Stimulated activated CD4-positive, alpha-beta T cell treated with anti-CD3 and anti-CD28 coated beads, Interleukin-4, amount 100 ng/mL, for 4 hours (primary cell): ENCODE data around the gene ARID3A.

Experiments
- DNase-seq, 2 experiments: peaks; one replicate each; pipeline ENCODE4 v3.0.0-alpha.2; 2020

The ARID3A gene

DNA sequence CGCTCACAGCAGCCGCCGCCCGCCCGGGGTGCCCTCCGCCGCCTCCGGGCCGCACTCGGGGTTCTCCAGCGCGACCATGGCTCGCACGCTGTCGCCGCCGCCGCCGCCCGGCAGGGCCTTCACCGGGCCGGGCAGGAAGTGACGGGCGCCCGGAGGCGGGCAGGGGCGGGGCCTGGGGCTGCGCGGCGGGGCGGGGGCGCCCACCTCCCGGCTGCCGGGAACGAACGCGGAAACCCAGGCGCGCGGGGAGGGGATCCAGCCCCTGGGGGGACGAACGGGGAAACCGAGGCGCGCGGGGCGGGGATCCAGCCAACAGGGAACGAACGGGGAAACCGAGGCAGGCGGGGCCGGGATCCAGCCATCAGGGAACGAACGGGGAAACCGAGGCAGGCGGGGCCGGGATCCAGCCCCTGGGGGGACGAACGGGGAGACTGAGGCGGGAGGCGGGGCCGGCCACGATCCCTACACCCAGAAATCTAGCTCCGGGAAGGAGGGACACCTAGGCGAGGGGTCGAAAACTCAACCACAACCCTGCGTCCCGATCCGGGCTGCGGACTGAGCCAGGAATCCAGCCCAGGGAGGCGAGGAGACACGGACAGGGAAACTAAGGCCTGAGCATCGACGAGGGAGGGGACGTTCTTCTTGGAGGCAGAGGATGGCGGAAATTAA is 12.6 kb upstream of the ARID3A start, which contains the start of gene R3HDM4:
TSS of gene R3HDM4 (minus strand) at position 140 of the 669 bp plus-strand sequence. CDS start at position 78, 62 bp downstream.
- peak; percentile 83 to 88 for DNase-seq

DNA sequence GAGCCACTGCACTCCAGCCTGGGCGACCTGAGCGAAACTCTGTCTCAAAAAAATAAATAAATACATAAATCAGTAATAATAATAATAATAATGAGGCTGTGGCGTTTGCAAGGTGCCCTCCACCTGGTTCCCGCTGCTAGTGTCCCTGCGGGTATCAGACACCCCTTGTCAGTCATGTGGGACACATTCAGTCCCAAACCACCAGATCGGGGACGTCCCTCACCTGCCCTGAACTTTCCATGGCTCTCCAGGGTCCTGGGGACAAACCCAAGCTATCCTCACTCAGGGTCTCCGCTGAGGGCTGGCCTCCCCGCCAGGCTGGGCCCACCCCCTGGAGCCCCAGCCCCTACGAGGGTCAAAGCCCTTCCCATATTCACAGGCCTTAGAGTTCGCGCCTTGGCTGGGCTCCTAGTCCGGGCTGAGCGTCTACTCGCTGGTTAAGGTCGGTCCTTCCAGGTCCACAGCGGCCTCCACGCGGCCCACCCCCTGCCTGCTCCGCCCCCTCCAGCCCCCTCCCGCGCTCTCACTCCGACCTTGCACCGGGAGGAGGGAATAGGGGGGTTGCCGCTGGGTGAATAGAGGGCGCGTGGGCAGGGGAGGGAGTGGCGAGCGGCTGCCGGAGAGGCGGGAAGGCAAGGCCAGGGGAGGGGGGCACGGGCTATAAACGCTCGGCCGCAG is 9.1 kb upstream of the ARID3A start:
- DNase-seq: peak; percentile 52 to 55

DNA sequence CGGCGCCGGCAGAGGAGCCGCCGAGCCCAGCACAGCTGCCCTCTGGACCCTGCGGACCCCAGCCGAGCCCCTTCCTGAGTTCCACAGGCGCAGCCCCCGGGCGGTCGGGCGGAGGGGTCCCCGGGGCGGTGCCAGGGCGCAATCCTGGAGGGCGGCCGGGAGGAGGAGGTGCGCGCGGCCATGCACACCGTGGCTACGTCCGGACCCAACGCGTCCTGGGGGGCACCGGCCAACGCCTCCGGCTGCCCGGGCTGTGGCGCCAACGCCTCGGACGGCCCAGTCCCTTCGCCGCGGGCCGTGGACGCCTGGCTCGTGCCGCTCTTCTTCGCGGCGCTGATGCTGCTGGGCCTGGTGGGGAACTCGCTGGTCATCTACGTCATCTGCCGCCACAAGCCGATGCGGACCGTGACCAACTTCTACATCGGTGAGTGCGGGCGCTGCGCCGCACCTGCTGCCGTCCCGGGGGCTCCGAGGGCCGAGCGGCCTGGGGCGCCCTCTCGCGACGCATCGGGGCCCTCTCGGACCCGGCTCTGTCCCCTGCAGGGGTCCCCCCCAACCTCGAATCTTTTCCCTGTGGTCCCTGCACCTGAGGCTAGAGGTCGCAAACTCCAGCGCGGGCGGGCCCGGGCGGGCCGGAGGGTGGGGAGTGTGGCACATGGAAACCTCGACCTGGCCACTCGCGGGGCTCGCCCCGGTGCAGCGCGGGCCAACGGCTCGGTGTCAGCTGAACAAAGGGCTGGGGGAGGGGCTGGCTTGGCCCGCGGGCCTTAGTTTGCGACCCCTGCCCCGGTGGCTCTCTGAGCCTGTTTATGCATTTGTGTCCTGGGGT is 8.3 kb upstream of the ARID3A start, which contains the start of gene KISS1R:
TSS of gene KISS1R (plus strand) at position 11 of the 829 bp plus-strand sequence. CDS start at position 181, 170 bp downstream.
- DNase-seq: no peak

DNA sequence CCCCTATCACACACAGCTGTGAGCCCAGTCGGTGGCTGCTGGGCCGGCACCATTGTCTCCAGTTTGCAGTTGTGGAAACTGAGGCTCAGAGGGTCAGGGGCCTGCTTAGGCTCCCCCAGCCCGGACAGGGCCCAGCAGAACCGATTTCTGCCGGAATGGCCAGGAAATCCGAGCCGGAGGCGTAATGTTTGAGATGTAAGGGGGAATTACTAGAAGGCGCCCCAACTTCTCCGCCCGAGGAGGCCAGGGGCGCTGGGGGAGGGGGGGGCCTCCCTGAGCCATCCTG is 7.7 kb upstream of the ARID3A start:
- no peak for DNase-seq

DNA sequence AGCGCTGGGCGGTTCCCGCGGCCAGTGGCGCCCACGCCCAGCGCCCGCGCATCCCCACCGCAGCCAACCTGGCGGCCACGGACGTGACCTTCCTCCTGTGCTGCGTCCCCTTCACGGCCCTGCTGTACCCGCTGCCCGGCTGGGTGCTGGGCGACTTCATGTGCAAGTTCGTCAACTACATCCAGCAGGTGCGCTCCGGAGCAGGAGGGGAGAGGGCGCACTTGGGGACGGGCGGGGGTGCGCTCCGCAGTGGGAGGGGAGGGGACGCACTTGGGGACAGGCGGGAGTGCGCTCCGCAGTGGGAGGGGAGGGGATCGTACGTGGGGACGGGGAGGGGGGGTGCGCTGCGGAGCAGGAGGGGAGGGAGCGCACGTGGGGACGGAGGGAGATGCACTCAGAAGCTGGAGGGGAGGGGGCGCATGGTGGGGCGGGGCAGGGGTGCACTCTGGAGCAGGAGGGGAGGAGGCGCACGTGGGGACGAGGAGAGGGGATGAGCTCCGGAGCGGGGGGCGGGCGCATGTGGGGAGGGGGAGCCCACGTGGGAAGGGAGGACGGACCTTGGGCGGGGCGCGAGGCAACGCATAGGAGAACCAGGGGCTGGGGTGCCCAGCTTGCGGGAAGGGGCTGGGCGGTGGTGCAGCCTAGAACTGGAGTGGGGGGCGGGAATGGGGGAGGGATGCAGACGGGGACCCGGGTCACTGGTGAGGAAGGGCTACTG is 7.2 kb upstream of the ARID3A start:
- no peak for DNase-seq

DNA sequence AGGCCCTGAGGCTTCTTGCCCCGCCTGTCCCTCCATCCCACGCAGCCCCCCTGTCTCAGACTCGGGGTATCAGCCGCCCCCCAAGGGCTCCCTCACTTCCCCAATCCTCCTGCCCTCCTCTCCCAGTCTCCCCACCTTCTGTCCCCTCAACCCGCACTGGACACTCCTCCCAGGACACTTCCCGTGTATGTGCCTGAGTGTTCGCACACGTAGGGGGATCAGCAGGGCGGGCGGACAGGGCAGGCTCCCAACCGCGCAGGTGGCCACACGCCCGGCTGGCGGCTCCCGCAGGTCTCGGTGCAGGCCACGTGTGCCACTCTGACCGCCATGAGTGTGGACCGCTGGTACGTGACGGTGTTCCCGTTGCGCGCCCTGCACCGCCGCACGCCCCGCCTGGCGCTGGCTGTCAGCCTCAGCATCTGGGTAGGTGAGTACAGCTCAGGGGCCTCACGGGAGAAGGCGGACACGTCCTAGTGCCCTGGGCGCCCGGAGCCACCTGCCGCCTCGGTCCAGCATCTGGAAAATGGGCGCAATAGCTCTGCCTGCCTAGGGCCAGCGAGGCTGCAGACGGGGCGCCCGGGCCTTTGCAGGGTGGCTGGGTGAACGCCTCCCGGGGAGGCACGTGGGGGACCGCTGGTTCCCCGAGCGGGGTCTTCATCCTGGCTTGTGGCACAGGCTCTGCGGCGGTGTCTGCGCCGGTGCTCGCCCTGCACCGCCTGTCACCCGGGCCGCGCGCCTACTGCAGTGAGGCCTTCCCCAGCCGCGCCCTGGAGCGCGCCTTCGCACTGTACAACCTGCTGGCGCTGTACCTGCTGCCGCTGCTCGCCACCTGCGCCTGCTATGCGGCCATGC is 6.4 kb upstream of the ARID3A start:
- DNase-seq: peak in 1 of 2 experiments; percentile 42

DNA sequence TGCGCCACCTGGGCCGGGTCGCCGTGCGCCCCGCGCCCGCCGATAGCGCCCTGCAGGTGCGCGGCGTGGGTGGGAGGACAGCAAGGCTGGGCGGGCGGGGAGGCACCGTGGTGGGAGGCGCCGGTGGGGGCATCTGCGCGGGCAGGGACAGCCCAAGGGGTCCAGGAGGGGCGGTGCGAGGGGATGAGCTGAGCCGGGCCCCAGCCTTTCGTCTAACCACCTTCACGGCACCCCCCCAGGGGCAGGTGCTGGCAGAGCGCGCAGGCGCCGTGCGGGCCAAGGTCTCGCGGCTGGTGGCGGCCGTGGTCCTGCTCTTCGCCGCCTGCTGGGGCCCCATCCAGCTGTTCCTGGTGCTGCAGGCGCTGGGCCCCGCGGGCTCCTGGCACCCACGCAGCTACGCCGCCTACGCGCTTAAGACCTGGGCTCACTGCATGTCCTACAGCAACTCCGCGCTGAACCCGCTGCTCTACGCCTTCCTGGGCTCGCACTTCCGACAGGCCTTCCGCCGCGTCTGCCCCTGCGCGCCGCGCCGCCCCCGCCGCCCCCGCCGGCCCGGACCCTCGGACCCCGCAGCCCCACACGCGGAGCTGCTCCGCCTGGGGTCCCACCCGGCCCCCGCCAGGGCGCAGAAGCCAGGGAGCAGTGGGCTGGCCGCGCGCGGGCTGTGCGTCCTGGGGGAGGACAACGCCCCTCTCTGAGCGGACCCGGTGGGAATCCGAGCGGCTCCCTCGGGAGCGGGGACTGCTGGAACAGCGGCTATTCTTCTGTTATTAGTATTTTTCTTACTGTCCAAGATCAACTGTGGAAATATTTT is 5.6 kb upstream of the ARID3A start:
- DNase-seq: peak; percentile 65 to 66

DNA sequence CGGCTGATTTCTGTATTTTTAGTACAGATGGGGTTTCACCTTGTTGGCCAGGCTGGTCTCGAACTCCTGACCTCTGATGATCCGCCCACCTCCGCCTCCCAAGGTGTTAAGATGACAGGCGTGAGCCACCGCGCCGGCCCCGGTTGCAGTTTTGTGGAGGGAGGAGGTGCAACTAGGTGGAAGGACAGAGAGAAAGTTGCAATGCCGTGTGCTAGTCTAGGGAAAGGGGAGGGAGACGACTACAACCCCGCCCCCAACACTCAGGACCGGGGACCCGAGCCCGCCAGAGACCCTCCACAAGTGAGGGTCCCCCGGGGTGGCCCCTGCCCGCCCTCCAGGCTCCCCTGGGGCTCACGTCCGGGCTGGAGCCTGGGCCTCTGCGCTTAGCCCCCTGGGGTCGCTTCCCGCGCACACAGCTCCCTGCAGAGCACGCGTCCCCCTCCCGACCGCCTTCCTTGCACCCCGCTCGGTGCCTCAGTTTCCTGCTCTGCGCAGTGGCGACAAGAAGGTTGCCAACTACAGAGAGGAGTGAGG is 1.2 kb upstream of the ARID3A start:
- DNase-seq: no peak

DNA sequence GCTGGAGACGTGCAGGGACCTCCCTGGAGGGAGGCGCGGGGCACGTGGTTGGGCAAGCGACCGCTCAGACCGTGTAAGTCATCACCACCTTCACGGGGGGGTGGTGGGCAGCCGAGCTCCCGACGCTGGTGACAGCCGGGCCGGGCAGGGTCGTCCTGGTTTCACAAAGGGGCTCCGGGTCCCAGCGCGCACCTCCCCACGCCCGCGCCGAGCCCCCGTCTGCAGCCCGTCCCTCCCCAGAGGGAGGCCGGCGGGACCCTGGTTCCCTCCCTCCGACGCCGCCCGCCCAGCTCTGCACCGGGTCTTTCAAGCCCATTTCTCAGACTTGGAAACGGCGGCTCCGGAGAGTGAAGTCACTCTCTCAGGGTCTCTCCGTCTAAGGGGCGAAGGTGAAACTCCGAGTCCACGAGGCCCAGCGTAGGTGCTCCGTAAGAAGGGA is 729 bp upstream of the ARID3A start:
- DNase-seq: peak in 1 of 2 experiments; percentile 56

DNA sequence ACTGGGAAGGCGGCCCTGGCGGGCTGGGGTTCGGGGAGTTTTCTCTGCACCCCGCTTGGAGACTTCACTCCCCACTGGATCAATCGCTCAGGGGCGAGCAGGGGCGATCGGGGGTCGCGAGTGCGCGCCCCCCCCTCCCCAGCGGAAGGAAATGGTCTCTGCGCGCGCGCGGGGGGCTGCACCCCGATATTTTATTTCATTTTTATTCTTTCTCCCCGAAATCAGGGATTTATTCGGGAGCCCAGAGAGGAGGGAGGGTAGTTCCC is 421 bp downstream of the ARID3A start:
- DNase-seq: no peak

DNA sequence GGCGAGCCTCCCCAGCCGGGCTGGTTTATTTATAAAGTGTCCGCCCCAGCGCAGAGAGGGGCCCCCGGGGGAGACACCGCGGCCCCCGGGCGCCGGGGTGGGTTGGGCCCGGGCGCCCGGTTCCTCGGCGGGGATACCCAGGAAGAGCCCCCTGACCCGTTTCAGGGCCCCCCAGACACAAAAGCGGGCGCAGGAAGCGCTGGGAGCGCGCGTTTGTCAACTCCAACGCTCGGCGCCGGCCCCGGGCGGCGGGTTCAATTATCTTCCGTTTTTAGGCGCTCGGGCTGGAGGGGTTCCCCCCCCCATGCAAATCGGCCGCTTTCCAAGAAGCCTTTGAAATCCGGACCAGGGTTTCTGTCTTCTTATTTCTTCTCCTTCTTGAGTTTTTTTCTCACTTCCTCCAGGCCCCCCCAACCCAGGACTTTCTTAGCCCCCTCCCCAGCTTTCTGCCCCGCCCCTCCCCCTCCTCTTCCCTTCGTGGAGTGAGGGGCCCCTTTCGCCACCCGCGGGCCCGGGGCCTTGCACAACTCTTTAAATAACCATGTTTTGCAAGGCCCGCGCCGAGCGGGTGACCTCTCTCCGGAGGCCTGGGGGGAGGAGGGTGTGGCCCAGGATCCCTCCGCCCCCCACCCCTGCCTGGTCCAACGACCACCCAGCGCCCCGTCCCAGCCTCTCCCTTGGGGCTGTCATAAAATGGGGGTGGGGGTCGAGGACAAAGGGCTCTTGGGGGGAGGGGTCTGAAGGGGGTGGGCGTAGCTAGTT is 935 bp downstream of the ARID3A start:
- DNase-seq: no peak

DNA sequence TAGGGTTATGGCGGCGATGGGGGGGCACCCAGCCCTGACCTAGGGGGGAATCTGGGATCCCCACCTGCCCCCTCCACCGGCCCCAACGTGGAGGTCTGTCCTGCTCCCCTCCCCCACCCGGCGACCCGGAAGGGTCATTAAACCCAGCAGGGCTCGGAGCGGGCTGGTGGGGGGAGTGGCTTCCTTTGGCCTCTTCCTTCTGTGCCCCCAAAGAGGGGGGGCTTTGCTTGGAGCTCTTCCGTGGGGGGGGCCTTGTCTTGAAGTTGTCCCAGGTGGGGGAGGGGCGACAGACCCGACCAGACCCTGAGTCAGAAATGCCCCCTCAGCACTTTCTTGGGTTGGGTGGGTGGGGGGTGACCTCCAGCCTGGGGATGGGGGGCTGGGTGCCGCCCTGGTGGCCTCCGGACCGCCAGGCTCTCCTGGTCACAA is 1.5 kb downstream of the ARID3A start:
- no peak for DNase-seq

DNA sequence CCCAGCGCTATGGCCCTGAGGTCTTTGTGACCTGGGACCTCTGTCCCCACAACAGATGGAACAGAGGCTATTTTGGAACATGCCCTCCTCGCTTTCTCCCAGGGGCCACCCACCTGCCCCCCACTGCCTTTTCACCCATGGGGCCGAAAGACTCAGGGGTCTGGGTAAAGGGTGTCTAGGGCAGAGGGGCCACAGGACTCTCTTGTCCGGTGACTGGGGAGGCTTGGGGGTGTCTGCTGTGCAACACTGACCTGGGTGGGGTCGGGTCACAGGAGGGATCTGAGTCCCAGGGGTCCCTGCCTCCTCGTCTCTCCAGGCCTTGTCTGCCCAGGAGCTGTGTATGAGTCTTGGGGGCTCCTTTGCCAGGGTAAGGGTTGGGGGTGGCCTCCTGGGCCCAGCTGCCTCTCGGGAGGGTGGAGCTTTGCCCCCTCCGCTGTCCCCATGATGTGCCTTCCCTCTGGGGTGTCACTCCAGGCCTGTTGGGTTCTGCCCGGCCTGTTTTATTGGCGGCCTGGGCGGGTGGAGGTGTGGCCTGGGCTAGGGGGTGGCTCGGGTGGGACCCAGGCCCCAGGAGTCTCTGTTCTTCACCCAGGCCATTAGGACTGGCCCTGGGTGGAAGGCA is 2.1 kb downstream of the ARID3A start:
- DNase-seq: no peak

DNA sequence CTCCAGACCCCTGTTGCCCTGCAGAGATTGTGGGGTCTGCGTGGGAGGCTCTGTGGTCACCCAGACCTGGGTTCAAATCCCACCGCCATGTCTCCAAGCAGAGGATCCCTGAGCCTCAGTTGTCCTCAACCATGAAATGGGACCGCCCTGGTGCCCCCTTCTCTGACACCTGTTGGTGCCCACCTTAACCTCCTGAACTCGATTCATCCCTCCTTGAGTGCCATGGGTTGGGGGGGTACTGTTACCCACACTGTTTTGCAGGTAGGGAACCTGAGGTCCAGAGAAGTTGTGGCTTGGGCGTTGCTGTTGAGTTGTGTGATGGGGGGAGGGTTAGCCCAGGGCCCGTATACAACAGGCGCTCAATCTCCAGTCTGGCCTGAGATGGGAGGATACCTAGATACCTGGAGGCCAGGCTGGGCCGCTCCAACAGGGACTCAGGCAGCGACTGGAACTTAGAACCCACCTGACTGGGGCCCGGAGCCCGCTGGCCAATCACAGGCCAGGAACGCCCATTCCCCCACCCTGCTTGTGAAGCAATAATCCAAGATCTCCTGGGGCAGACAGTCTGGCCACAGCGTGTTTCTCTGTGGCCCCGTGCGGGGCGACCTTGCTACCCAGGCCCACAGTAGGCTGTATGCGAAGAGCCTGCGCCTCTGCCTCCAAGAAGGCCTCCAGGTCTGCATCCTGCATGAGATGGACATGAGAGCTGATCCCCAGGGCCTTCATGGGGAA is 2.8 kb downstream of the ARID3A start:
- DNase-seq: no peak

DNA sequence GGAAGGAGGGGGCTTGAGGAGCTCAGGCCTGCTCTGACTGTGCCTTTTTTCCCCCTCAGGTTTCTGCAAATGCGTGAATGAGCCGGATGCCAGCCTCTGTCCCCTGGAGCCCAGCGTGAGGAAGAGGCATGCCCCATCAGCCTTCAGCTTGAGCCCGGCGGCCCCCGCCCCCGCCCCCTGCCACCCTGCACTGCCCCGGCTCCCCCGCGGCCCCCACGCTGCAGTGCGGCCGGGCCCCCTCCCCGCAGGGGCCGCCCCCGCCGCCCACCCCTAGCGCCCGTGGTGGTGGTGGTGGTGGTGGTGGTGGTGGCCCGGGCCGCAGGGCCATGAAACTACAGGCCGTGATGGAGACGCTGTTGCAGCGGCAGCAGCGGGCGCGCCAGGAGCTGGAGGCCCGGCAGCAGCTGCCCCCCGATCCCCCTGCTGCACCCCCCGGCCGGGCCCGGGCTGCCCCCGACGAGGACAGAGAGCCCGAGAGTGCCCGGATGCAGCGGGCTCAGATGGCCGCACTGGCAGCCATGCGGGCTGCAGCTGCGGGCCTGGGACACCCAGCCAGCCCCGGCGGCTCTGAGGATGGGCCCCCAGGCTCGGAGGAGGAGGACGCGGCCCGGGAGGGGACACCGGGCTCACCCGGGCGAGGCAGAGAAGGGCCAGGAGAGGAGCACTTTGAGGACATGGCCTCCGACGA is 3.5 kb downstream of the ARID3A start:
- no peak for DNase-seq

DNA sequence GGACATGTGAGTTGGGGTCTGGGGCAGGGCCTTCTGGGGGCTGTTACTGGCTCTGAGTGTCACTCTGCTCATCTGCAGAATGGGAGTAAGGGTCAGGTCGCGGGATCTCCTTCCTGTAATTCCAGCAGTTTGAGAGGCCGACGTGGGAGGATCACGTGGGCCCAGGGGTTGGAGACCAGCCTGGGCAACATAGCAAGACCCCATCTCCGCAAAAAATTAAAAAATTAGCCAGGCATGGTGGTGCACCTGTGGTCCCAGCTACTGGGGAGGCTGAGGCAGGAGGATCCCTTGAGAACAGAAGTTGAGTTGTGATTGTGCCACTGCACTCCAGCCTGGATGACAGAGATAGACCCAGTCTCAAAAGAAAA is 4.0 kb downstream of the ARID3A start:
- no peak for DNase-seq

DNA sequence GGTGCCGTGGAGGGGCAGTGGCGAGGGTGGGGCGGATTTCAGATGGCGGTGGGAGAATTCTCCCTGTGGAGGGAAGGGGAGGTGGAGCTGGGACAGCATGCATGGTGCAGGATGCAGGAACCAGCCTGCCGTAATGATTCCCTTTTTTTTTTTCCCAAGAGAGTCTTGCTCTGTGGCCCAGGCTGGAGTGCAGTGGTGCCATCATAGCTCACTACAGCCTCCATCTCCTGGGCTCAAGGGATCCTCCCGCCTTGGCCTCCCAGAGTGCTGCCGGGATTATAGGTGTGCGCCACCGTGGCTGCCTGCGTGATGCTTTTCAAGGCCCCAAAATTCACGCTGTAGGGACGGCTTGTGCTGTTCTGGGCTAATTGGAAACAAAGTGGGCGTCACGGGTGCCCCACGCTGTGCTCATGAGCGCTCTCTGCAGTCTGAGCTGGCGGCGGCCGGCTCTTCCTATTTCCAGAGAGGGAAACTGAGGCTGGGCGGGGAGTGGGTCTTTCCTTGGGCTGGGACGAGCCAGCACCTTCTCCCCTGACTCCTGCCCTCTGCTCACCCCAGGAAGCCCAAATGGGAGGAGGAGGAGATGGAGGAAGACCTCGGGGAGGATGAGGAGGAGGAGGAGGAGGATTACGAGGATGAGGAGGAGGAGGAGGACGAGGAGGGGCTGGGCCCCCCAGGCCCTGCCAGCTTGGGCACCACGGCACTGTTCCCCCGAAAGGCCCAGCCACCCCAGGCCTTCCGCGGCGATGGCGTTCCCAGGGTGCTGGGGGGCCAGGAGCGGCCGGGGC is 6.2 kb downstream of the ARID3A start:
- no peak for DNase-seq
